KOPT-K1 (cell line): ENCODE data around the gene MLC1.

Experiments used
- H3K27ac ChIP-seq: fragments of 200-600 bp; sonication (generic); 2 replicates; pipeline ENCODE4 v1.5.1; 2016; ENCODE audit warnings: antibody characterized with exemption, mild to moderate bottlenecking, low read depth, low read length; ENCODE audit not compliant: poor library complexity, severe bottlenecking
- H3K36me3 ChIP-seq: fragments of 200-600 bp; sonication (generic); 2 replicates; pipeline ENCODE4 v1.5.1; 2017; ENCODE audit warnings: antibody characterized with exemption, mild to moderate bottlenecking, low read length, moderate library complexity; ENCODE audit not compliant: insufficient read depth
- H3K9me3 ChIP-seq: fragments of 200-600 bp; sonication (generic); 2 replicates; pipeline ENCODE4 v1.5.1; 2017; ENCODE audit warnings: antibody characterized with exemption, low read length, mild to moderate bottlenecking; ENCODE audit not compliant: insufficient read depth, poor library complexity, severe bottlenecking

Gene MLC1

DNA sequence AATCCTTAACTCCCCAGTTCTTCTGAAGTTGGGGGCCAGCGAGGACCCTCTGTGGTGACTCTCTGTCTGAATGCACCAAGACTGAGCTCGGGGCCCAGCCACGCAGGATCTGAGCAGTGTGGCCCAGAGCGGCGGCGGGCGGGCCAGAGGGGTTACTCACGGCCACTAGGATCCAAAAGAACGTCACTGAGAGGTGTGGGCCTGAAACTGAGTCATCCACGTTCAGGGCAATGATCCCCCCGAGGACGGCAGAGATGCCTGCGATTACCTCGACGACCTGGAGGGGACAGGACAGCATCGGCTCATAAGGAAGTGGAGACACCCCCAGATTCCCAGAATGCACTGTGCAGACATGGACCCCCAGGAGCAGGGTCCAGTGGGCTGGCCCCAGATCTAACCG lies 11.2 kb downstream of the MLC1 start:
- Histone ChIP-seq H3K36me3 (no peaks in the 10 kb centered on the region), H3K9me3 (no peaks in the 10 kb centered on the region), H3K27ac (no peak overlapping the region)

DNA sequence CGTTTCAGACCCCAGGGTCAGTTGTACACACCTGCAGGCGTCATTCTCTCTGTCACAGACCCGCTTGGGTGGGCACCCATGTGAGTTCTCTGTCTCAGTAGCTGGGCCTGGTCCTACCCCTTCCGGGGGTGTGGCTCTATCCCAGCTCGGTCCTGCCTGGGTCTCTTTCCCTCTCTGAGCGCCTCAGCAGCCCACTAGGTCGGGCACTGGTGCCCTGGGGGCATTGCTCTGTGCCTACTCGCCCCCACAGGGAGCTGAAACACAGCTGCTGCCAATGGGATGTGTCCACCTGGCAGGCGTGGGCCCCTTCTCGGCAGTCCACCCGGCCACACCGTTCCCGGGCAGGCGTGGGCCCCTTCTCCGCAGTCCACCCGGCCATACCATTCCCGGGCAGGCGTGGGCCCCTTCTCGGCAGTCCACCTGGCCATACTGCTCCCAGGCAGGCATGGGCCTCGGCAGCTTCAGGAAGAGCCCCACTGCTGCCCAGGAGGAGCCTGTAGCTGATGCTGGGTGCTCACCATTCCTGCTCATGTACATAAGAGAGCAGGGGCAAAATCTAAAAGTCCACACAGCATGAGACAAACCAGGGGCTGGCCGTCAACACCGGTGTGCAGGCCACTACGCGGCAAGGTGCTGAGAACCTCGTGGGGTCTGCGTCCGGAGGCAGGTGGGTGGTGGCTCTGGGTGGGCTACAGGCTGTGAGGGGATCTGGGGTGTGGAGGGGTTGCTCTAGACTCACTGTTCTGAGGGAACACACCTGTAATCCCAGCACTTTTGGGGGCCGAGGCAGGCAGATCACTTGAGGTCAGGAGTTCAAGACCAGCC lies 12.3 kb downstream of the MLC1 start:
- no peak overlapping the region for H3K27ac ChIP-seq
- no peaks in the 10 kb centered on the region for H3K36me3 ChIP-seq
- no peaks in the 10 kb centered on the region for H3K9me3 ChIP-seq

DNA sequence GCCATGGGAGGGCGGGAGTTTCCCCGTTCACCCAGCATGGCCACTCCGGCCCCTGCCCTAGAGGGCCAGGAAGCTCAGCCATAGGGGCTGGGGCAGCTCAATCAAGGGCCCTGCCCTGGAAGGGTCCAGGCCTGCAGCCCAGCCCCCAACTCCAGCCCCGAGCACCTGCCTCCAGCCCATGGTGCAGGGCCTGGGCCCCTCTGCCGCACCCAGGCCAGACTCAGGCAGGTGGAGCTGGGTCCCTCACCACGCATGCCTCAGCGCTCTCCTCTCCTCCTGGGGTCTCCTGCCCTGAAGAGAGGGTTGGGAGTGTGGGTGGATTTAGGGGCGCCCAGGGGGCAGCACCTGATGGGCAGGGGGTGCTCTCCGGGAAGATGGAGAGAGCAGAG lies 13.1 kb downstream of the MLC1 start:
- Histone ChIP-seq H3K9me3 (no peaks in the 10 kb centered on the region), H3K36me3 (no peaks in the 10 kb centered on the region), H3K27ac (no peak overlapping the region)

DNA sequence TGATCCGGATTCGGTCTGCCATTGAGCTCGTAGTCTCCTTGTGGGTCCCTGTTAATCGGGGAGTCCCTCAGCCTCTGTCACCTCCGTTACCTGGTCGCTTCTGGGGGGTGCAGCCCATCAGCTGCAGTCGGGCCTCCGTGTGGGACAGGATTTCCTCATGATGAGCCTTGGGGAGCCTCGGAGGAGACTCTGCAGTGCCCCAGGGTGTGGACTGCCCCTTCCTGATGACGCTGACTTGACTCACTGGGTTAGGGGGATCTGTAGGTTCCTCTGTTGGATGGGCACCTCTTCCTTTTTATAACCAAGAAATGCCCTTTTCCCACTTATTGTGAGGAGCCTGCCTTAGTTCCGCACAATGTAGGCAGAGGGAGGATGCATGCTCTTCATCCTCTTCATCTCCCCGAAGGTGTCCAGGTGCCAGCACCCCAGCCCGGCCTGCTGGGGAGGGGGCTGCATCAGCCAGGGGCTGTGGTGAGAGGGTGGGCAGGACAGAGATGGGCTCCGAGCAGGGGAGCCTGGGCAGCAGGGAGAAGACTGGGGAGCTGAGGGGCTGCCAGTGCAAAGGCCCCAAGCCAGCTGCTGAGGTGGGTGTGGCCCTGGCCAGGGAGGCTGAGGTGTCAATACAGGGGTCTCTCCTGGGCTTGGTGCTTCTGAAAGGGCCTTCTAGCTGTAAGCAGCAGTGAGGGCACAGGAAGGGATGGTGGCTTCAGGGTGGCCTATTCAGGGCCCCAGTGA lies 13.6 kb downstream of the MLC1 start:
- H3K9me3 ChIP-seq: no peaks in the 10 kb centered on the region
- no peak overlapping the region for H3K27ac ChIP-seq
- H3K36me3 ChIP-seq: no peaks in the 10 kb centered on the region

DNA sequence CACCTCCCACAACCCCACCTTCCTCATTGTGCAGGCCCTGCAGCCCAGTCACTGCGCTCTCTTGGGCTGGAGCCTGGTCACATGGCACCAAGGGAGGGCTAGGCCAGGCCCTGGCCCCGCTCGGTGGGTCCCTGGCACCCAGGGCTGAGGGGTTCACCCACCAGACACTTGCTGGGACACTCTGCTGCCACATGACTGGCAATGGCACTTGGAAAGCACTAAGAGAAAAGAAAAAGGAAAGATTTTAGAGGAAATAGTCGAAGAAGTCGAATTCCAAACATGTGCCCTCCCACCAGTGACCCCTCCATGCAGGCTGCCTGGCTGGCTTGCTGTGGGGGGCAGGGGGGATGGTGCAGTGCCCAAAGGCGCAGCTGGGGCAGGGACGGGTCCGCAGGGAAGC lies 14.9 kb downstream of the MLC1 start:
- Histone ChIP-seq H3K9me3 (no peaks in the 10 kb centered on the region), H3K27ac (no peak overlapping the region), H3K36me3 (no peaks in the 10 kb centered on the region)

DNA sequence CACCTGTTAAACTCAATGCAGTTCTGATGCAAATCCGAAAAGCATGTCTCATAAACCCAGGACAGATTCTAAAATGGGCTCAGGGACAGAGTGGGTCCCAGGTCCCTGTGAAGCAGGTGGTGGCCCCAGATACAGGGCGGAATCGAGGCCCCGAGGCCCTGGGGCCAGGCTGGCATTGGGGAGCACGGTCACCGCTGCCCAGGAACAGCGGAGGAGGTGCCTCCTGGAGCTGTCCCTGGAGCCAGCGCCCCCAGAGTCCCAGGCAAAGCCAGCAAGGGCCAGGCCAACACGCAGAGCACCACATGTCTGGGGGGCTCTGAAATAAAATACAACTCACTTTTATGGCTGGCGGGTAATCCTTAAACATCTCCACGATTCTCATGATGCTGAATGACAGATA lies 17.1 kb downstream of the MLC1 start:
- Histone ChIP-seq H3K36me3 (no peaks in the 10 kb centered on the region), H3K27ac (no peak overlapping the region), H3K9me3 (no peaks in the 10 kb centered on the region)

DNA sequence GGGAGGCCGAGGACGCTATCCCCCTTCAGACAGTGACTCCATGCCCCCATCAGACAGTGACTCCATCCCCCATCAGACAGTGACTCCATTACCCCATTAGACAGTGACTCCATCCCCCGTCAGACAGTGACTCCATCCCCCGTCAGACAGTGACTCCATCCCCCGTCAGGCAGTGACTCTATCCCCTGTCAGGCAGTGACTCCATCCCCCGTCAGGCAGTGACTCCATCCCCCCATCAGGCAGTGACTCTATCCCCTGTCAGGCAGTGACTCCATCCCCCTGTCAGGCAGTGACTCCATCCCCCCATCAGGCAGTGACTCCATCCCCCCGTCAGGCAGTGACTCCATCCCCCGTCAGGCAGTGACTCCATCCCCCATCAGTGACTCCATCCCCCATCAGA lies 18.0 kb downstream of the MLC1 start:
- no peaks in the 10 kb centered on the region for H3K9me3 ChIP-seq
- no peak overlapping the region for H3K27ac ChIP-seq
- H3K36me3 ChIP-seq: no peaks in the 10 kb centered on the region

DNA sequence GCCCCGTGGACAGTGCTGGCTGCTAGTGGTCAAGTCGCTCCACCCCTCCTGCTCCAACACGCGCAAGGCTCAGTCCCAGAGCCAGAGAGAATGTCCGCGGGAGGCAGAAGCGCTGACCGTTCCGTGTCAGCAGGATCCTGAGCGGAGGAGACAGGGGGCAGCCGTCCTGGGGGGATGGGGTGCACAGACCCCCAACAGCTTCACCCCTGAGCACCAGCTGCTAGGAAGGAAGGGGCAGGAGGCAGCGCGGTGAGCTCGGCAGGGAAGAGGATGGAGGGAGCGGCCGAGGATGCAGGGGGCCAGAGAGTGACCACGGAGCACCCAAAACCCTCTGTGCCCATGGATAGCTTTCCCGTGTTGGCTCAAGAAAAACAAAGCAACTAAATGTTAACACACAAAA lies 20.8 kb downstream of the MLC1 start:
- Histone ChIP-seq H3K27ac (no peak overlapping the region), H3K36me3 (no peaks in the 10 kb centered on the region), H3K9me3 (no peaks in the 10 kb centered on the region)

DNA sequence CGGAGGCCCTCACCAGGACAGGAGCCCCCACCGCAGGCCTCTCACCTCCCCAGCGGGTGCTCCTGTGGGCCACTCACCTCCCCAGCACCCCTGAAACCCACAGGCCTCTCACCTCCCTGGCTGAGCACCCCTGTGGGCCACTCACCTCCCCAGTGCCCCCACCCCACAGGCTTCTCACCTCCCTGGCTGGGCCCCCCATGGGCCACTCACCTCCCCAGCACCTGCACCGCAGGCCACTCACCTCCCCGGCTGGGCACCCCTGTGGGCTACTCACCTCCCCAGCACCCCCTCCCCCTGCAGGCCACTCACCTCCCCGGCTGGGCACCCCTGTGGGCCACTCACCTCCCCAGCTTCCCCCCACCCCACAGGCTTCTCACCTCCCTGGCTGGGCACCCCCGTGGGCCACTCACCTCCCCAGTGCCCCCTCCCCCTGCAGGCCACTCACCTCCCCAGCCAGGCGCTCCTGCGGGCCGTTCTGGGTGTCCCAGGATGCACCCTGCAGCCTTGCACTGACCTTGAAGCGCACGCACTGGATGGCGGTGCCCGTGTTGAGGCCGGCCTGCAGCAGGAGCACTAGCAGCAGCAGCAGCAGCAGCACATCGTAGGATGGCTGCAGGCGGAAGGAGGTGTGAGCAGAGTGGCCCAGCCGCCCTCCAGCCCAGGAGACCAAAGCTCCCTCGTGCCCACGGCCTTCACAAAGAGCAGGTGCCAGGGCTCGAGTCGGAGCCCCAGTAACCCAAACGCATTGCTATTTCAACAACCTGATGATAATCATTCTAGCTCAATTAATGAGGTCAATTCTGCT lies 21.4 kb downstream of the MLC1 start:
- Histone ChIP-seq H3K9me3 (no peaks in the 10 kb centered on the region), H3K27ac (no peak overlapping the region), H3K36me3 (no peaks in the 10 kb centered on the region)

DNA sequence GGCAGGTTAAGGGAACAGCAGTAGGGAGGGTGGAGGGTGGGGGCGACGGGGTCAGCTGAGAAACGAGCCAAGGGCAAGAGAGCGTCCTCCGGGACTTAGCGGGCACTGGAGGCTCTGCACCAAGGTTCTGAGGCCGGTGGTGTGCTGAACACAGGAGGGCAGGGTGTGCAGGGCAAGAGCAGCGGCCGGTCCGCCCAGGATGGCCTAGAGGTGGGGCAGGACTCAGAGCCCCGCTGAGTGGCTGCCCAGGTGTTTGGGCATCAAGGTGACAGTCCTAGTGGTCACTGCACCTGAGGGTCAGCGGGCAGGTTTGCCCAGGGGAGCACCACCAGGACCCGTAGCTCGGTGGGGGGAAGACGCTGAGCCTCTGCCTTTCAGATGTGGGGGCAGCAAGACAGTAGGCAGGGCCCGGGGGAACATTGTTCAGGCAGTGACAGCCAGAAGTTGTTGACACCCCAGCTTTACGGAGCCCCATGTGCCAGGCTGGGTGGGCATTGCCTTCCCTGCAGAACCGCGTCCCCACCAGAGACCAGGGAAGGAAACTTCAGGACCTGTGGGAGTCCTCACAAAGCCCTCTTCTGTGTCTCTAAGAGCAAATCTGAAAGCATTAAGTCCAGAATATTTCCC lies 22.6 kb downstream of the MLC1 start:
- no peaks in the 10 kb centered on the region for H3K36me3 ChIP-seq
- no peak overlapping the region for H3K27ac ChIP-seq
- H3K9me3 ChIP-seq: no peaks in the 10 kb centered on the region

DNA sequence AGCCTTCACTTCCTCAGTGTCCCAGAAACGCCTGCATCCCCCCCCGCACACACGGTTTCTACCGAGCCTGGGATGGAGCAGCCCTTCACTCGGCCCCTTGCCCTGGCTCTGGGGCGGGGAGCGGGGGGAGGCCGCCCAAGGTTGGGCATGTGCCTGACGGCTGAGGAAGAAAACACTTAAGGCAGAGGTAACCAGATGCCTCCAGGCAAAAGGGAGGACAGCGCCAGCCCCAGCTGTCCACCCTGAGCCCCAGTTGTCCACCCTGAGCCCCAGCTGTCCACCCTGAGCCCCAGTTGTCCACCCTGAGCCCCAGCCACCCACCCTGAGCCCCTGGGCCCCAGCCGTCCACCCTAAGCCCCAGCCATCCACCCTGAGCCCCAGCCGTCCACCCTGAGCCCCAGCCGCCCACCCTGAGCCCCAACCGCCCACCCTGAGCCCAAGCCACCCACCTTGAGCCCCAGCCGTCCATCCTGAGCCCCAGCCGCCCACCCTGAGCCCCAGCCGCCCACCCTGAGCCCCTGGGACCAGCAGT lies 23.3 kb downstream of the MLC1 start:
- Histone ChIP-seq H3K9me3 (no peaks in the 10 kb centered on the region), H3K27ac (no peak overlapping the region), H3K36me3 (no peaks in the 10 kb centered on the region)

DNA sequence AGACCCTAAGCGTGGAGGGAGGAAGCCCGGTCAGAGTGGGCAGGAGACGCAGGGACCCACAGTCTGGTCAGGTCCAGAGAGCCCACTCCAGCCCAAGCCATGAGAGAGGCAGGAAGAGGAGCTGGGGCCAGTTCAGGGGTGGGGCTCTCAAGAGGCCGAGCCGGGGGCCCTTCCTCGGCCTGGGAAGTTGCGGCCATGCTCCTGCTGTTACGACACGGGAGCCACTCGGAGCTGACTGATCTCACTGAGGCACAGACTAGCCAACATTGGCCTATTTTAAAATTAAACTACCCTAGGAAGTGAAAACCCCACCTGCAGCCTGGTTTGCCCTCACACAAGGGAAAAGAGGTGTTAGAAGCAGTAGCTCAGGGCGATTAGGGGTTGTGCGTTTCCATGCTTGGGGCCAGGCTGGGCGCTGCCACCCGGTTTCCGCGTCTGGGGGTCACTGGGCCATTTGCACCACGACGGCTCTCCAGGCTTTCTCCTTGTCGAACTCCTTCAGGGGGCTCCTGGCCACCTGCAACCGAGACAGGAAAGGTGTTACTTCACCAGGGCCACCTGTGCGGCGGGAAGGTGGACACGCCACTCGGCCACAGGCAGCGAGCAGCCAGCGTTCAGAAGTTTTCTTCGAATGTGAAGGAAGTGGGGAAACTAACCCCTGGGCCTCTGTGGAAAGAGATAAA lies 23.9 kb downstream of the MLC1 start:
- no peaks in the 10 kb centered on the region for H3K36me3 ChIP-seq
- no peak overlapping the region for H3K27ac ChIP-seq
- no peaks in the 10 kb centered on the region for H3K9me3 ChIP-seq

DNA sequence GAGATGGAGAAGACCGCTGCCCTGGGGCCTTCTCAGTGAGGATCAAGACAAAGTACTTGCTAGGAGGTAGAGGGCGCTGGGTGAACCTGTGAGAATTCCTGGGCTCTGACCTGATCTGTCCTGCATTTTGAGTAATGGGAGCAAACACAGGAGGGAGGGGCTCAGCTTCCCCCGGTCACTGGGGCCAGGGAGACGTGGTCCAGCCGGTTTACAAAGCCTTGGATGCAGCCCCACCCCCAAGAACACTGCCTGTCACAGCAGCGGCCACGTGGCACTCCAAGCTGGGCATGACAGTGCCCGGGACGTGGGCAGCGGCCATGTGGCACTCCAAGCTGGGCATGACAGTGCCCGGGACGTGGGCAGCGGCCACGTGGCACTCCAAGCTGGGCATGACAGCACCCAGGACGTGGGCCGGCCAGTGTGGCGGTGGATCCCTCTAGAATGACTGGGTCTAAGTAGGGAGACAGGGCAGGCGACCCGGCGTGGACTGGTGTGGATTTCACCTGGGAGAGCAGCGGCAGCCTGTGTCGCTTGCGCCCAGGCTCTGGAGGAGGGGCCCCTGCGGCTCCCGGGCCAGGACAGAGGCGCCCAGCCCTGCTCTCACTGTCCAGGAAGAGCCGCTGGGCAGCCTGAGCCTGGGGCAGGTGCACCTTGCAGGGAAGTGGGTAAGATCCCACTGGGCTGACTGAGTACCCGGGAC lies 24.6 kb downstream of the MLC1 start:
- H3K36me3 ChIP-seq: no peaks in the 10 kb centered on the region
- no peaks in the 10 kb centered on the region for H3K9me3 ChIP-seq
- no peak overlapping the region for H3K27ac ChIP-seq

DNA sequence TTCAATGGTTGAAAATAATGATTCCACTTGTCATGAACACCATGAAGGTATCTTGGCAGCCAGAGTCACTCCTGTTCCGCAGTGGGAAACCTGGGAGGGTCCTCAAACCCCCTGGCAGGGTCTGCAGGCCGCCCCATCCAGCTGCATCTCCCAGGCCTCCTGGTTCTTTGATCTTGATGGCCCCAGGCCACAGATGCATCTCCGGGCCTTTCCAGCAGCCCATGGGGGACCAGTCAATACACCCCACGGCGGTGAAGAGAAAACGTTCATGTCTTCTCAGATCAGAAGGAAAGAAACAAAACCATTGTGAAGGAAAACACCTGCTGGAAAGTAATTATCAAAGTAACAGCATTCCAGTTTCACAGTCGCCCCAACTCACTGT lies 25.4 kb downstream of the MLC1 start:
- no peaks in the 10 kb centered on the region for H3K9me3 ChIP-seq
- no peaks in the 10 kb centered on the region for H3K36me3 ChIP-seq
- H3K27ac ChIP-seq: no peak overlapping the region
